Peyer's patch (tissue), 4 donors: ENCODE data around the gene TBCD.

Experiments
- POLR2A ChIP-seq, 2 donors: fragments of 450-650 bp; IDR thresholded peaks; one replicate each; pipeline ENCODE4 v1.5.1; 2017; ENCODE audit warnings: antibody characterized with exemption in 2 of 2, mild to moderate bottlenecking in 2 of 2, moderate library complexity in 2 of 2
- TF ChIP-seq, protein P1 (sequence below), 6 experiments: fragments of 450-650 bp in 4 of 6; fragments of 200-600 bp in 2 of 6; sonication (generic) in 1 of 6; IDR thresholded peaks; one replicate each; pipeline ENCODE4 v1.5.1; 2017 to 2019; ENCODE audit warnings: antibody characterized with exemption in 6 of 6, mild to moderate bottlenecking in 3 of 6, moderate library complexity in 1 of 6

DNA sequence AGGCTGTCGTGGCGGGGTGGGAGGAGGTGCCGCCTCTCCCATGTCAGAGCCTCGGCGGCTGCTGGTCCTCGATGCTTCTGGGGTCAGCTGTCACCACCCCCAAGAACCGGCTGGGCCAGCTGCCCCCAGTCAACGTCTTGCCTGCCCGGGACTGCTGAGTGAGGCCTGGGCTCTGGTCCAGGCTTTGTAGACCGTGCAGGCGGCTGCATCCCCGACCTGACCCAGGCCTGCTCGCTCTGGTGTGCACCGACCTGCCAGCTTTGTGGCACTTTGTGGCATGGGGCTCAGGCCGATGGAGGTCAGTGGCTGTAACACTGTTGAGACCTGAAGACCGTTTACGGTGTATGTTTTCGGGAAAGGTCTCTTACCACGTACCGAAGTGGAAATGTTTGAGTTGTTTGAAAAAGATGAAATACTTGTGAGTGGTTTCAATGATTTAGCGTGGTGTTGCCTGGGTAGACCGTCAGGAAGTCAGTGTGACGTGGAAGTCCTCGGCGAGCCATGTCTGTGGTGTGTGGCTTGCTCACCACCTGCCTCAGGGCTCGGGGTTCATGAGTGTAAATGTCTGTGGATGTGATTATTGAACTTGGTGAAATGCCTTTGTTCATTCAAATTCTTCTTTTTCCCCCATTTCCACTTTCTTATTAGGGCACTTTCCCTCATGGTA, 141.2 kb downstream of the TBCD start:
- TF ChIP-seq, protein P1, sequence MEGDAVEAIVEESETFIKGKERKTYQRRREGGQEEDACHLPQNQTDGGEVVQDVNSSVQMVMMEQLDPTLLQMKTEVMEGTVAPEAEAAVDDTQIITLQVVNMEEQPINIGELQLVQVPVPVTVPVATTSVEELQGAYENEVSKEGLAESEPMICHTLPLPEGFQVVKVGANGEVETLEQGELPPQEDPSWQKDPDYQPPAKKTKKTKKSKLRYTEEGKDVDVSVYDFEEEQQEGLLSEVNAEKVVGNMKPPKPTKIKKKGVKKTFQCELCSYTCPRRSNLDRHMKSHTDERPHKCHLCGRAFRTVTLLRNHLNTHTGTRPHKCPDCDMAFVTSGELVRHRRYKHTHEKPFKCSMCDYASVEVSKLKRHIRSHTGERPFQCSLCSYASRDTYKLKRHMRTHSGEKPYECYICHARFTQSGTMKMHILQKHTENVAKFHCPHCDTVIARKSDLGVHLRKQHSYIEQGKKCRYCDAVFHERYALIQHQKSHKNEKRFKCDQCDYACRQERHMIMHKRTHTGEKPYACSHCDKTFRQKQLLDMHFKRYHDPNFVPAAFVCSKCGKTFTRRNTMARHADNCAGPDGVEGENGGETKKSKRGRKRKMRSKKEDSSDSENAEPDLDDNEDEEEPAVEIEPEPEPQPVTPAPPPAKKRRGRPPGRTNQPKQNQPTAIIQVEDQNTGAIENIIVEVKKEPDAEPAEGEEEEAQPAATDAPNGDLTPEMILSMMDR (IDR thresholded peaks at IDR 0.05): no peak
- TF ChIP-seq POLR2A (IDR thresholded peaks at IDR 0.05): no peak
